Stomach (tissue), 9 donors: ENCODE measurements around the gene CBLC. TPM values are rescaled to one million over a fixed set of nuclear protein-coding genes. Genes with fewer than 3 reads are reported as not detected.

ENCODE experiments used
- DNase-seq, 2 donors: peaks; one replicate each; pipeline versions ENCODE4 v3.0.0 to v3.0.0-alpha.2; 2013 to 2019
- H3K27ac ChIP-seq, 5 donors: fragments of 200-600 bp in 4 of 5; sonication (generic) in 4 of 5; one replicate each; pipeline ENCODE4 v1.5.1; 2013 to 2019; ENCODE audit warnings: mild to moderate bottlenecking in 1 of 5, moderate library complexity in 1 of 5
- H3K27me3 ChIP-seq, 3 donors: fragments of 200-600 bp; sonication (generic); one replicate each; pipeline ENCODE4 v1.5.1; 2017 to 2019; ENCODE audit warnings: mixed run types in 1 of 3
- H3K36me3 ChIP-seq, 4 donors: fragments of 200-600 bp; sonication (generic); 1 replicate in 3 of 4; 2 replicates in 1 of 4; pipeline ENCODE4 v1.5.1; 2016 to 2019
- H3K4me1 ChIP-seq, 4 donors: fragments of 200-600 bp; sonication (generic); one replicate each; pipeline ENCODE4 v1.5.1; 2016 to 2019
- H3K4me3 ChIP-seq, 4 donors: fragments of 200-600 bp; sonication (generic) in 3 of 4; one replicate each; pipeline ENCODE4 v1.5.1; 2016 to 2019; ENCODE audit warnings: mild to moderate bottlenecking in 1 of 4
- H3K9me3 ChIP-seq, 4 donors: fragments of 200-600 bp; sonication (generic); one replicate each; pipeline ENCODE4 v1.5.1; 2016 to 2019
- EP300 ChIP-seq: sonication (generic); formaldehyde crosslinking; IDR thresholded peaks from one replicate; pipeline ENCODE4 v1.6.1; 2017; ENCODE audit warnings: antibody characterized with exemption
- POLR2A ChIP-seq, 4 donors: fragments of 450-650 bp; IDR thresholded peaks; one replicate each; pipeline ENCODE4 v1.6.1; 2016; ENCODE audit warnings: antibody characterized with exemption in 4 of 4, control low read depth in 2 of 4, mild to moderate bottlenecking in 1 of 4, moderate library complexity in 1 of 4
- POLR2AphosphoS5 ChIP-seq, 3 donors: sonication (generic); formaldehyde crosslinking; IDR thresholded peaks; one replicate each; pipeline ENCODE4 v1.6.1; 2016; ENCODE audit warnings: antibody characterized with exemption in 3 of 3
- WGBS, 5 donors: extraction: QIAGEN DNeasy Blood & Tissue Kit in 3 of 5; methylation state at CpG; one replicate each; pipeline versions ENCODE4 v1.1.5 to v1.1.7; 2013 to 2018; 5-methylcytosine and 5-hydroxymethylcytosine counted together
- intact Hi-C: fragments of 100-400 bp; cut with DNase I; formaldehyde crosslinking; loops from one replicate; pipeline ENCODE4 v1.15.1; 2023; ENCODE audit warnings: low total_unique reads
- polyA plus RNA-seq, 3 donors: library from polyadenylated mRNA; stranded (reverse); fragments of 200-250 nt; gene quantifications; one replicate each; pipeline ENCODE4 v1.2.3, GENCODE V29; 2013
- total RNA-seq, 5 donors: library from RNA; depleted of rRNA; stranded (reverse); fragments of >200 nt; gene quantifications; one replicate each; pipeline versions ENCODE4 v1.1.0 to v1.2.3, GENCODE V29; 2014 to 2016
- TF ChIP-seq, protein P1 (sequence below), 7 experiments: fragments of 450-650 bp in 4 of 7; fragments of 200-600 bp in 3 of 7; sonication (generic) in 3 of 7; IDR thresholded peaks; one replicate each; pipeline ENCODE4 v1.5.1; 2016 to 2019; ENCODE audit warnings: antibody characterized with exemption in 7 of 7, control low read depth in 2 of 7, mild to moderate bottlenecking in 1 of 7
- donor health status: healthy with polysubstance abuse.
- donor health status: Bipolar disorder and iron deficiency.
- donor health status: healthy.

CBLC gene
- total and polyA plus RNA-seq, 8 donors: 13.2 to 178 (median 42.8) TPM

DNA sequence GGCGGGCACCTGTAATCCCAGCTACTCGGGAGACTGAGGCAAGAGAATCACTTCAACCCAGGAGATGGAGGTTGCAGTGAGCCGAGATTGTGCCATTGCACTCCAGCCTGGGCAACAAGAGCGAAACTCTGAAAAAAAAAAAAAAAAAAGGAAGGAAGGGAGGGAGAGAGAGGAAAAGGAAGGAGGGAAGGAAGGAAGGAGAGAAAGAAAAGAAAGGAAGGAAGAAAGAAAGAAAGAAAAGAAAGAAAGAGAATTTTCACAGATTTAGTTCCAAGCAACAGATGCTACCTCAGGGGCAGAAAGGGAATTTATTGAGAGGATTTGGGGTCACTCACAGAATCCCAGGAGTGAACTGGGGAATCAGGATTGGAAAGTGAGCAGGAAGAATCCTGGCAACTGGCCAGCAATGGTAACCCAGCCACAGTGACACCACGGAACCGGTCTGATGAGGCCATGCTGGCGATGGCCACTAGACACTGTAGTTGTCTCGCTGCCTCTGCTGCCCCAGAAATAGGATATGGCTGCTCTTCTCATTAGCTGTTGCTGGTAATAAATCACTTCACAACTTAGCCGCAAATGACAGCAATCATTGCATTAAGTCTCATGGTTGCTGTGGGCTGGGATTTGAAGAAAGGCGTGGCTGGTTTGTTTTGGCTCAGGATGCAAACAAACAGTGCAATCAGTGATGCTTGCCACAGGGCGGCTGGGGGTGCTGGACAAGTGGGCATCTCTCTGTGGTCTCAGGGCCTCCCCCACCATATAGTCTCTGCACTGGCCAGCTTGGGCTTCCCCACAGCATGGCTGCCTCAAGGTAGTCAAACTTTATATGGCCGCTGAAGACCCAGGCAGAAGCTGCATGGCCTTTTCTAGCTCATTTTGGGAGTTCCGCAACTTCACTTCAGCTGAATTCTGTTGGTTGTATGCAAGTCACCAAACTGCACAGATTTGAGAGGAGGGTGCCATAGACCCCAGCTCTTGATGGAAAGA lies 26.0 kb downstream of the CBLC start:
- Histone ChIP-seq H3K36me3 (peaks cover 0 to under 1% (median 0%) of the 10 kb centered on the region in 4 donors), H3K27ac (no peak overlapping the region), H3K9me3 (peaks cover 0 to 4% (median 0%) of the 10 kb centered on the region in 4 donors), H3K27me3 (peaks cover 0 to 5% (median 0%) of the 10 kb centered on the region in 3 donors), H3K4me3 (no peak overlapping the region), H3K4me1 (peaks cover 16 to 28% (median 22%) of the 10 kb centered on the region in 4 donors)
- intact Hi-C loops: loop anchor here (5.0 kb wide), 1 partner anchor 39 kb away; no protein-coding TSS in a partner anchor
- WGBS, 5 donors: 89 to 94% (median 94%) methylated on average over 13 of the region's 13 CpGs
- no peak for DNase-seq
- TF ChIP-seq EP300: no peak
- no peak for TF ChIP-seq POLR2A (IDR thresholded peaks at IDR 0.05)
- TF ChIP-seq, protein P1, sequence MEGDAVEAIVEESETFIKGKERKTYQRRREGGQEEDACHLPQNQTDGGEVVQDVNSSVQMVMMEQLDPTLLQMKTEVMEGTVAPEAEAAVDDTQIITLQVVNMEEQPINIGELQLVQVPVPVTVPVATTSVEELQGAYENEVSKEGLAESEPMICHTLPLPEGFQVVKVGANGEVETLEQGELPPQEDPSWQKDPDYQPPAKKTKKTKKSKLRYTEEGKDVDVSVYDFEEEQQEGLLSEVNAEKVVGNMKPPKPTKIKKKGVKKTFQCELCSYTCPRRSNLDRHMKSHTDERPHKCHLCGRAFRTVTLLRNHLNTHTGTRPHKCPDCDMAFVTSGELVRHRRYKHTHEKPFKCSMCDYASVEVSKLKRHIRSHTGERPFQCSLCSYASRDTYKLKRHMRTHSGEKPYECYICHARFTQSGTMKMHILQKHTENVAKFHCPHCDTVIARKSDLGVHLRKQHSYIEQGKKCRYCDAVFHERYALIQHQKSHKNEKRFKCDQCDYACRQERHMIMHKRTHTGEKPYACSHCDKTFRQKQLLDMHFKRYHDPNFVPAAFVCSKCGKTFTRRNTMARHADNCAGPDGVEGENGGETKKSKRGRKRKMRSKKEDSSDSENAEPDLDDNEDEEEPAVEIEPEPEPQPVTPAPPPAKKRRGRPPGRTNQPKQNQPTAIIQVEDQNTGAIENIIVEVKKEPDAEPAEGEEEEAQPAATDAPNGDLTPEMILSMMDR (IDR thresholded peaks at IDR 0.05): no peak
- no peak for TF ChIP-seq POLR2AphosphoS5 (IDR thresholded peaks at IDR 0.05)

DNA sequence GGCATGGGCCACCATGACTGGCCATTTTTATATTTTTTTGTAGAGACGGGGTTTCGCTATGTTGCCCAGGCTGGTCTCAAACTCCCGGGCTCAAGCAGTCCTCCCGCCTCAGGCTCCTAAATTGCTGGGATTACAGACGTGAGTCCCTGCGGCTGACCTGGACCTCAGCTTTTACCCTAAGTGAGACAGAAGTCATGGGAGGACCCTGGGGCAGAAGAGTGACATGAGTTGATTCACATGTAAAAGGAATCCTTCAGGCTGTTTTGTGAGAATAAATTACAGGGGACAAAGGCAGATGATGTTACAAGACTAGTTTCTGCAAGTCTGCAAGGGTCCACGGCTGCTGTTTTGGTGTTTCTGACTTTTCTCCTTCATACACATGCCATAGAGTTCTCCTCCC lies 28.6 kb downstream of the CBLC start:
- intact Hi-C loops: no loop called here
- Histone ChIP-seq H3K27me3 (peaks cover 0 to 10% (median 0%) of the 10 kb centered on the region in 3 donors), H3K36me3 (peaks cover 0 to 2% (median 0%) of the 10 kb centered on the region in 4 donors), H3K4me3 (no peak overlapping the region), H3K9me3 (peaks cover 0 to 4% (median 0%) of the 10 kb centered on the region in 4 donors), H3K4me1 (peaks cover 24 to 44% (median 33%) of the 10 kb centered on the region in 4 donors), H3K27ac (no peak overlapping the region)
- 82 to 85% (median 83%) methylated on average over 7 of the region's 7 CpGs for WGBS, 5 donors
- TF ChIP-seq POLR2AphosphoS5 (IDR thresholded peaks at IDR 0.05) (no peak), EP300 (no peak), POLR2A (IDR thresholded peaks at IDR 0.05) (no peak)
- TF ChIP-seq, protein P1 (IDR thresholded peaks at IDR 0.05): no peak
- DNase-seq: no peak

- 26 to 82% (median 37%) methylated on average over 3 to 5 of the region's 5 CpGs for WGBS, 5 donors
Observed at GRCh38 chr19:44807162-44807561, 29.5 kb downstream of the CBLC start.

More at GRCh38 chr19:44807162-44807561, 29.5 kb downstream of the CBLC start:
- peaks cover 24 to 44% (median 33%) of the 10 kb centered on the region in 4 donors for H3K4me1 ChIP-seq
- H3K36me3 ChIP-seq: peaks cover 0 to 5% (median 1%) of the 10 kb centered on the region in 4 donors
- H3K9me3 ChIP-seq: peaks cover 0 to 4% (median 0%) of the 10 kb centered on the region in 4 donors
- TF ChIP-seq EP300 (no peak), POLR2A (IDR thresholded peaks at IDR 0.05) (no peak), POLR2AphosphoS5 (IDR thresholded peaks at IDR 0.05) (no peak)
- TF ChIP-seq, protein P1 (IDR thresholded peaks at IDR 0.05): no peak
- H3K27ac ChIP-seq: peak overlapping the region; percentile 50 to 84 (median 81)
- peak; percentile 58 to 67 for DNase-seq
- H3K4me3 ChIP-seq: no peak overlapping the region
- intact Hi-C loops: no loop called here
- H3K27me3 ChIP-seq: peaks cover 0 to 10% (median 0%) of the 10 kb centered on the region in 3 donors
